K562 (cell line): ENCODE results near the gene VPS50. TPM values are rescaled to one million over a fixed set of nuclear protein-coding genes. Genes with fewer than 3 reads are reported as not detected.

ENCODE experiments used
- ARID3A ChIP-seq: IDR thresholded peaks from 2 replicates; pipeline ENCODE4 v1.6.1; 2012; ENCODE audit warnings: low read depth, low read length, improper control_type of control experiment, borderline replicate concordance
- CTBP1 ChIP-seq: fragments of 450-650 bp; IDR thresholded peaks from 2 replicates; pipeline ENCODE4 v1.6.1; 2016; ENCODE audit warnings: borderline replicate concordance
- EGR1 ChIP-seq: fragments of 450-650 bp; conservative IDR thresholded peaks from 2 replicates; pipeline ENCODE4 v1.6.1; 2017; ENCODE audit warnings: mild to moderate bottlenecking
- EHMT2 ChIP-seq: fragments of 450-650 bp; IDR thresholded peaks from 2 replicates; pipeline ENCODE4 v1.6.1; 2018; ENCODE audit warnings: antibody characterized with exemption
- KLF13 ChIP-seq: fragments of 450-650 bp; IDR thresholded peaks from 2 replicates; pipeline ENCODE4 v1.6.1; 2016; ENCODE audit warnings: missing genetic modification characterization, low read depth, mild to moderate bottlenecking, missing compliant biosample characterization, moderate library complexity, borderline replicate concordance
- NCOR1 ChIP-seq: fragments of 450-650 bp; IDR thresholded peaks from 2 replicates; pipeline ENCODE4 v1.6.1; 2016; ENCODE audit warnings: mild to moderate bottlenecking, moderate library complexity
- RBM14 ChIP-seq: fragments of 200-400 bp; formaldehyde crosslinking; IDR thresholded peaks from 2 replicates; pipeline ENCODE4 v1.6.1; 2018; ENCODE audit warnings: low read depth, mild to moderate bottlenecking, low read length, moderate library complexity, borderline replicate concordance; ENCODE audit not compliant: insufficient read depth
- SAP30 ChIP-seq: fragments of 200-600 bp; sonication (generic); IDR thresholded peaks from 2 replicates; pipeline ENCODE4 v1.6.1; 2012; ENCODE audit warnings: borderline replicate concordance, low read depth, mild to moderate bottlenecking, moderate library complexity, low read length, control low read depth, inconsistent platforms; ENCODE audit not compliant: insufficient read depth, poor library complexity, severe bottlenecking
- SMAD2 ChIP-seq: fragments of 150-350 bp; IDR thresholded peaks from 2 replicates; pipeline ENCODE4 v1.6.1; 2014; ENCODE audit warnings: low read depth, mild to moderate bottlenecking, low read length
- SMAD3 ChIP-seq: fragments of 450-650 bp; formaldehyde crosslinking; conservative IDR thresholded peaks from 2 replicates; pipeline ENCODE4 v1.4.0; 2020; ENCODE audit warnings: mild to moderate bottlenecking
- TFAP4 ChIP-seq: sonication (generic); formaldehyde crosslinking; IDR thresholded peaks from 2 replicates; pipeline ENCODE4 v1.8.0; 2022; ENCODE audit warnings: missing genetic modification reagents, mild to moderate bottlenecking, moderate library complexity, borderline replicate concordance
- TFE3 ChIP-seq: fragments of 450-650 bp; formaldehyde crosslinking; IDR thresholded peaks from 2 replicates; pipeline ENCODE4 v1.4.0; 2020; ENCODE audit warnings: mild to moderate bottlenecking, mixed read lengths
- THAP12 ChIP-seq: fragments of 250-450 bp; sonication (Bioruptor Pico); IDR thresholded peaks from 2 replicates; pipeline ENCODE4 v1.9.0; 2021; ENCODE audit warnings: mild to moderate bottlenecking, inconsistent platforms
- ZKSCAN8 ChIP-seq: fragments of 200-800 bp; sonication (Bioruptor generic); IDR thresholded peaks from 2 replicates; pipeline ENCODE4 v1.6.1; 2016; ENCODE audit warnings: missing genetic modification characterization, missing compliant biosample characterization
- ZNF239 ChIP-seq: fragments of 250-450 bp; sonication (Bioruptor Pico); IDR thresholded peaks from 2 replicates; pipeline ENCODE4 v1.4.0; 2020; ENCODE audit warnings: mild to moderate bottlenecking
- ZNF586 ChIP-seq: fragments of 450-650 bp; formaldehyde crosslinking; conservative IDR thresholded peaks from 2 replicates; pipeline ENCODE4 v1.4.0; 2020; ENCODE audit warnings: mild to moderate bottlenecking, moderate library complexity
- ZNF740 ChIP-seq, 3 experiments: fragments of 200-800 bp in 1 of 3; sonication (Bioruptor generic) in 1 of 3; sonication (generic) in 1 of 3; formaldehyde crosslinking in 1 of 3; IDR thresholded peaks; 2 replicates each; pipeline versions ENCODE4 v1.6.1 to v1.8.0; 2016 to 2022; ENCODE audit warnings: mild to moderate bottlenecking in 2 of 3, missing compliant biosample characterization in 2 of 3, missing genetic modification characterization in 2 of 3, missing genetic modification reagents in 1 of 3
- ZNF77 ChIP-seq: fragments of 250-450 bp; sonication (Bioruptor Pico); IDR thresholded peaks from 2 replicates; pipeline ENCODE4 v1.5.0; 2020
- polyA plus RNA-seq, 8 experiments: library from polyadenylated mRNA; depleted of rRNA in 4 of 8; stranded (reverse) in 5 of 8; unstranded in 3 of 8; fragments of >200 nt; fragmentation: Nextera tagmentation in 2 of 8; fragmentation: Illumina TruSeq in 1 of 8; extraction: Ambion mirVana in 2 of 8; extraction: Trizol in 1 of 8; gene quantifications; 2 replicates each; pipeline versions ENCODE4 v1.2.1 to v1.2.3, GENCODE V29; 2011 to 2014; ENCODE audit warnings: inconsistent platforms in 1 of 8, missing spikeins in 1 of 8
- total RNA-seq, 7 experiments: library from RNA; depleted of rRNA in 6 of 7; stranded (reverse); fragments of >200 nt in 6 of 7; fragmentation: Illumina TruSeq in 2 of 7; extraction: Trizol in 2 of 7; gene quantifications; 2 replicates each; pipeline versions ENCODE4 v1.2.1 to v1.2.3, GENCODE V29; 2011 to 2021; ENCODE audit warnings: low replicate concordance in 1 of 7

VPS50 gene
- total and polyA plus RNA-seq, 9 of the 15 experiments (the other 6 are each of a cell fraction or from before 2014, with no cell fraction given) = 10.5 to 29.4 (median 15.8) TPM

GRCh38 chr7:93231799-93232672, at the start of gene VPS50 (continued):
- TF ChIP-seq ZNF740 (CRISPR knock-in tag; IDR thresholded peaks at IDR 0.05) (no peak), ZNF740 (tag; IDR thresholded peaks at IDR 0.05) (no peak), ARID3A (no peak), SMAD3 (peak; percentile 60; the same call in 1 of the 2 replicates), CTBP1 (peak; percentile 83), ZNF586 (CRISPR knock-in tag) (no peak), ZKSCAN8 (no peak), NCOR1 (no peak), ZNF77 (CRISPR knock-in tag) (no peak), EHMT2 (no peak; the same call in 1 of the 2 replicates), ZNF239 (CRISPR knock-in tag) (no peak), THAP12 (CRISPR knock-in tag) (no peak), SMAD2 (no peak), SAP30 (peak; percentile 98), KLF13 (tag) (no peak), TFAP4 (peak; percentile 98), TFE3 (CRISPR knock-in tag) (peak; percentile 85), RBM14 (no peak), EGR1 (no peak)
